GM21528 (cell line): ENCODE measurements around the gene EPO.
"Not testable (repeated sequence)": the region's sequence is repeated elsewhere in the genome, so short reads cannot be mapped to it uniquely, and the experiment has no call there.

Source experiments
- ATAC-seq: cut with Tn5 transposase; IDR thresholded peaks from one replicate; pipeline ENCODE4 v1.9.1; 2021; ENCODE audit warnings: mild to moderate bottlenecking, moderate library complexity; ENCODE audit not compliant: unreplicated experiment, low FRiP score

The EPO gene

GRCh38 chr7:100731937-100732636 is 11.8 kb downstream of the EPO start:
- ATAC-seq = no peak

- ATAC-seq = no peak
Measured at GRCh38 chr7:100735730-100736129, 15.5 kb downstream of the EPO start.

- no peak for ATAC-seq
Measured at GRCh38 chr7:100736671-100737070, 16.4 kb downstream of the EPO start.

- no peak for ATAC-seq
Measured at GRCh38 chr7:100739934-100740333, 19.7 kb downstream of the EPO start.

DNA sequence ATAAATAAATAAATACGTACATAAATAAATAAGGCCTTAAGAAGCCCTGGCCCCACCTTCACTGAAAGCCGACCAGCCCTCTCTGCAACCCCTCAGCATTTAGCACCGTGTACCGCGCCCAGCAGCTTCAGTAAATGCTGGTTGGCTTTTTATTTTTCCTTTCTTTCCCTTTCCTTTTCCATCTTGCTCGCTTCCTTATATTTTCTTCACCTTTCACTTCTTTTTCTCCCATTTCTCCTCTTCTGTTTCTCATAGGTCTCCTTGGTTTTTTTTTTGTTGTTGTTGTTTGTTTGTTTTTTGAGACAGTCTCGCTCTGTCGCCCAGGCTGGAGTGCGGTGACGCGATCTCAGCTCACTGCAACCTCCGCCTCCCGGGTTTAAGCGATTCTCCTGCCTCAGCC is 24.3 kb downstream of the EPO start:
- no peak for ATAC-seq

GRCh38 chr7:100745184-100745583 is 24.9 kb downstream of the EPO start:
- no peak for ATAC-seq

DNA sequence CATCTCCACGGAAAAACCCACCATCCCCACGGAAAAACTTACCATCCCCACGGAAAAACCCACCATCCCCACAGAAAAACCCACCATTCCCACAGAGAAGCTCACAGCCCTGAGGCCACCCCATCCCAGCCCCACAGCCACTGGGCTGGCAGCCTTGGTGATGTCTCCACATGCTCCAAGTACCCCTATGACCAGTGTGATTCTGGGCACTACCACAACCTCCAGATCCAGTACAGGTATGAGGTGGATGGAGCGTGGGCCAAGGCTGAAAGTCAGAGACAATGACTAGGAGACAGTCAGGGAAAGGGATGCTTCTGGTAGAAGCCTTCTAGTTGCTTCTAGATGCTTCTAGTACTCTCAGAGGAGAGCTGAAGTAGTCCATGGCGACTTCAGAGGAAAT is 32.7 kb downstream of the EPO start:
- no peak for ATAC-seq

GRCh38 chr7:100753750-100754149 is 33.5 kb downstream of the EPO start:
- no peak for ATAC-seq

- ATAC-seq = no peak
Measured at GRCh38 chr7:100759357-100760171, 39.3 kb downstream of the EPO start.

GRCh38 chr7:100762841-100763240 is 42.6 kb downstream of the EPO start:
- ATAC-seq = not testable (repeated sequence)

- ATAC-seq = no peak
Measured at GRCh38 chr7:100763556-100764140, 43.4 kb downstream of the EPO start.

GRCh38 chr7:100764841-100765240 is 44.6 kb downstream of the EPO start:
- ATAC-seq = no peak

GRCh38 chr7:100765250-100765649 is 45.0 kb downstream of the EPO start:
- ATAC-seq = no peak

- no peak for ATAC-seq
Measured at GRCh38 chr7:100768784-100769183, 48.5 kb downstream of the EPO start.
